K562 (cell line): ENCODE measurements around the gene NQO2. TPM values are rescaled to one million over a fixed set of nuclear protein-coding genes. Genes with fewer than 3 reads are reported as not detected.

Source experiments
- BRD9 ChIP-seq: fragments of 450-650 bp; IDR thresholded peaks from 2 replicates; pipeline ENCODE4 v1.6.1; 2018; ENCODE audit warnings: low read depth; ENCODE audit not compliant: partially characterized antibody
- DACH1 ChIP-seq: fragments of 450-650 bp; IDR thresholded peaks from 2 replicates; pipeline ENCODE4 v1.6.1; 2018; ENCODE audit not compliant: partially characterized antibody
- DNMT1 ChIP-seq: fragments of 450-650 bp; IDR thresholded peaks from 2 replicates; pipeline ENCODE4 v1.6.1; 2016; ENCODE audit warnings: antibody characterized with exemption, mild to moderate bottlenecking
- FOXK2 ChIP-seq, 2 experiments: fragments of 450-650 bp; IDR thresholded peaks in 1 of 2; conservative IDR thresholded peaks in 1 of 2; 2 replicates each; pipeline ENCODE4 v1.6.1; 2016; ENCODE audit warnings: low read depth in 2 of 2, mild to moderate bottlenecking in 1 of 2
- HNRNPH1 ChIP-seq: fragments of 200-400 bp; formaldehyde crosslinking; optimal IDR thresholded peaks from 2 replicates; pipeline ENCODE3; 2017; ENCODE audit warnings: low read depth, mild to moderate bottlenecking, low read length, moderate library complexity
- IRF2 ChIP-seq: sonication (generic); formaldehyde crosslinking; IDR thresholded peaks from 2 replicates; pipeline ENCODE4 v1.8.1; 2022; ENCODE audit warnings: mild to moderate bottlenecking, missing genetic modification reagents
- KDM4B ChIP-seq, 2 experiments: fragments of 450-650 bp in 1 of 2; sonication (generic) in 1 of 2; IDR thresholded peaks; 2 replicates each; pipeline ENCODE4 v1.6.1; 2016 to 2017; ENCODE audit warnings: borderline replicate concordance in 2 of 2, antibody characterized with exemption in 1 of 2, low read depth in 1 of 2, mild to moderate bottlenecking in 1 of 2
- POLR2G ChIP-seq: fragments of 200-400 bp; formaldehyde crosslinking; IDR thresholded peaks from 2 replicates; pipeline ENCODE4 v1.6.1; 2017; ENCODE audit warnings: low read depth, mild to moderate bottlenecking, antibody characterized with exemption, low read length, moderate library complexity
- RBM15 ChIP-seq: fragments of 200-400 bp; formaldehyde crosslinking; IDR thresholded peaks from 2 replicates; pipeline ENCODE4 v1.6.1; 2018; ENCODE audit warnings: mild to moderate bottlenecking, low read length, moderate library complexity; ENCODE audit not compliant: insufficient read depth
- TFAM ChIP-seq: fragments of 250-450 bp; sonication (Bioruptor Pico); conservative IDR thresholded peaks from 2 replicates; pipeline ENCODE4 v1.5.0; 2021; ENCODE audit warnings: mild to moderate bottlenecking, moderate library complexity
- USF2 ChIP-seq: sonication (generic); formaldehyde crosslinking; IDR thresholded peaks from 2 replicates; pipeline ENCODE4 v1.5.0; 2020; ENCODE audit warnings: missing genetic modification reagents
- ZNF140 ChIP-seq: fragments of 250-450 bp; sonication (Bioruptor Pico); IDR thresholded peaks from 2 replicates; pipeline ENCODE4 v1.8.0; 2021; ENCODE audit warnings: moderate library complexity, mild to moderate bottlenecking, inconsistent platforms
- ZNF212 ChIP-seq: fragments of 450-650 bp; formaldehyde crosslinking; IDR thresholded peaks from 2 replicates; pipeline ENCODE4 v1.4.0; 2020; ENCODE audit warnings: mild to moderate bottlenecking
- ZNF780A ChIP-seq: fragments of 250-450 bp; sonication (Bioruptor Pico); IDR thresholded peaks from 2 replicates; pipeline ENCODE4 v1.5.0; 2021; ENCODE audit warnings: mild to moderate bottlenecking
- polyA plus RNA-seq, 8 experiments: library from polyadenylated mRNA; depleted of rRNA in 4 of 8; stranded (reverse) in 5 of 8; unstranded in 3 of 8; fragments of >200 nt; fragmentation: Nextera tagmentation in 2 of 8; fragmentation: Illumina TruSeq in 1 of 8; extraction: Ambion mirVana in 2 of 8; extraction: Trizol in 1 of 8; gene quantifications; 2 replicates each; pipeline versions ENCODE4 v1.2.1 to v1.2.3, GENCODE V29; 2011 to 2014; ENCODE audit warnings: inconsistent platforms in 1 of 8, missing spikeins in 1 of 8
- total RNA-seq, 7 experiments: library from RNA; depleted of rRNA in 6 of 7; stranded (reverse); fragments of >200 nt in 6 of 7; fragmentation: Illumina TruSeq in 2 of 7; extraction: Trizol in 2 of 7; gene quantifications; 2 replicates each; pipeline versions ENCODE4 v1.2.1 to v1.2.3, GENCODE V29; 2011 to 2021; ENCODE audit warnings: low replicate concordance in 1 of 7
- TF ChIP-seq, protein P1 (sequence below): fragments of 450-650 bp; IDR thresholded peaks from 2 replicates; pipeline ENCODE4 v1.6.1; 2016; ENCODE audit warnings: mild to moderate bottlenecking, moderate library complexity

Gene NQO2
- total and polyA plus RNA-seq, 9 of the 15 experiments (the other 6 are each of a cell fraction or from before 2014, with no cell fraction given) = 54.6 to 214 (median 116) TPM

DNA sequence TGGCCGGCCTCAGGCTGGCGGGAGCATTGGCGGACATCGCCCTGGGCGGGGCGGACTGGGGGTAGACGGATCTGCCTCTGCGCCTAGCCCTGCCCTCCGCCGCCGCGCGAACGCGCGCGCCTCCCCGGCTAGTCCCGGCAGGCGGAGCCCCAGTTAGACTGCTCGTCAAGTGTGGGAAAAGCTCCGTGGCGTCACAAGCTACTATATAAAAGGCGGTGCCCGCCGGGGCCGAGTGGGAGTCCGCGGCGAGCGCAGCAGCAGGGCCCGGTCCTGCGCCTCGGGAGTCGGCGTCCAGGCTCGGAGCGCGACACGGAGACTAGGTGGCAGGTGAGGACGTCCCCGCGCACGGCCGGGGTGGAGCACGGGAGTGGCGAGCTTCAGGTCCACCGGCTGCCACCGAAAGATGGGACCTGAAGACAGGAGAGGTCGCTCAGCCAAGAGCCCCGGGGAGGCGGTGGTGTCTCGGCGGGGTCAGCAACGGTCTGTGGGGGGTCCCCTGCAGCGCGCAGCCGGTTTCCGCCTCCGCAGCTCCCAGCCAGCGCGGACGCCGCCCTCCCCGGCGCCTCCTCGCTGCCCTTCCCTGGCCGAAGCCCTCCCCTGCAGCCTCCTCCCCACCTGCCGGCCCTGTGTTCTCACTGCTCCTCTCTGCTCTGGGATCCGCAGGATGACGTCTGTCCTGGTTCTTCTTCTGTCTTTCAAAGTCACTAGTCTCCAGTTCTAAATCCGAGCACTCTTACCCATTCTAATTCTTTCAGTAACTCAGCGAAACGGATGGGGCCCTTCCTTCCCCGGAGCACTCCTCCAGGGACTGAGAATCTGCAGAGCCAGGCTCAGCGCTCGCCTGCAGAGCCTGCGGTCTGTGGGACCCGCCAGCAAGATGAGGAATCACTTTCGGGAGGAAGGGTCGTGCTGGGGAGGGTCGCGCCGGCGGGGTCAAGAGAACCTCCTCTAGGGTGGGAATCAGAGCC lies 64.3 kb downstream of the NQO2 start (continued):
- TF ChIP-seq DNMT1 = no peak
- no peak for TF ChIP-seq ZNF212 (CRISPR knock-in tag)
- TF ChIP-seq RBM15 = no peak
- no peak for TF ChIP-seq HNRNPH1
- TF ChIP-seq TFAM (CRISPR knock-in tag) = no peak
- no peak for TF ChIP-seq FOXK2 (conservative IDR thresholded peaks at IDR 0.05 in 1 of 2, IDR thresholded peaks at IDR 0.05 in 1 of 2; ENCODE audit: low read depth in 2 of 2)
- TF ChIP-seq, protein P1, sequence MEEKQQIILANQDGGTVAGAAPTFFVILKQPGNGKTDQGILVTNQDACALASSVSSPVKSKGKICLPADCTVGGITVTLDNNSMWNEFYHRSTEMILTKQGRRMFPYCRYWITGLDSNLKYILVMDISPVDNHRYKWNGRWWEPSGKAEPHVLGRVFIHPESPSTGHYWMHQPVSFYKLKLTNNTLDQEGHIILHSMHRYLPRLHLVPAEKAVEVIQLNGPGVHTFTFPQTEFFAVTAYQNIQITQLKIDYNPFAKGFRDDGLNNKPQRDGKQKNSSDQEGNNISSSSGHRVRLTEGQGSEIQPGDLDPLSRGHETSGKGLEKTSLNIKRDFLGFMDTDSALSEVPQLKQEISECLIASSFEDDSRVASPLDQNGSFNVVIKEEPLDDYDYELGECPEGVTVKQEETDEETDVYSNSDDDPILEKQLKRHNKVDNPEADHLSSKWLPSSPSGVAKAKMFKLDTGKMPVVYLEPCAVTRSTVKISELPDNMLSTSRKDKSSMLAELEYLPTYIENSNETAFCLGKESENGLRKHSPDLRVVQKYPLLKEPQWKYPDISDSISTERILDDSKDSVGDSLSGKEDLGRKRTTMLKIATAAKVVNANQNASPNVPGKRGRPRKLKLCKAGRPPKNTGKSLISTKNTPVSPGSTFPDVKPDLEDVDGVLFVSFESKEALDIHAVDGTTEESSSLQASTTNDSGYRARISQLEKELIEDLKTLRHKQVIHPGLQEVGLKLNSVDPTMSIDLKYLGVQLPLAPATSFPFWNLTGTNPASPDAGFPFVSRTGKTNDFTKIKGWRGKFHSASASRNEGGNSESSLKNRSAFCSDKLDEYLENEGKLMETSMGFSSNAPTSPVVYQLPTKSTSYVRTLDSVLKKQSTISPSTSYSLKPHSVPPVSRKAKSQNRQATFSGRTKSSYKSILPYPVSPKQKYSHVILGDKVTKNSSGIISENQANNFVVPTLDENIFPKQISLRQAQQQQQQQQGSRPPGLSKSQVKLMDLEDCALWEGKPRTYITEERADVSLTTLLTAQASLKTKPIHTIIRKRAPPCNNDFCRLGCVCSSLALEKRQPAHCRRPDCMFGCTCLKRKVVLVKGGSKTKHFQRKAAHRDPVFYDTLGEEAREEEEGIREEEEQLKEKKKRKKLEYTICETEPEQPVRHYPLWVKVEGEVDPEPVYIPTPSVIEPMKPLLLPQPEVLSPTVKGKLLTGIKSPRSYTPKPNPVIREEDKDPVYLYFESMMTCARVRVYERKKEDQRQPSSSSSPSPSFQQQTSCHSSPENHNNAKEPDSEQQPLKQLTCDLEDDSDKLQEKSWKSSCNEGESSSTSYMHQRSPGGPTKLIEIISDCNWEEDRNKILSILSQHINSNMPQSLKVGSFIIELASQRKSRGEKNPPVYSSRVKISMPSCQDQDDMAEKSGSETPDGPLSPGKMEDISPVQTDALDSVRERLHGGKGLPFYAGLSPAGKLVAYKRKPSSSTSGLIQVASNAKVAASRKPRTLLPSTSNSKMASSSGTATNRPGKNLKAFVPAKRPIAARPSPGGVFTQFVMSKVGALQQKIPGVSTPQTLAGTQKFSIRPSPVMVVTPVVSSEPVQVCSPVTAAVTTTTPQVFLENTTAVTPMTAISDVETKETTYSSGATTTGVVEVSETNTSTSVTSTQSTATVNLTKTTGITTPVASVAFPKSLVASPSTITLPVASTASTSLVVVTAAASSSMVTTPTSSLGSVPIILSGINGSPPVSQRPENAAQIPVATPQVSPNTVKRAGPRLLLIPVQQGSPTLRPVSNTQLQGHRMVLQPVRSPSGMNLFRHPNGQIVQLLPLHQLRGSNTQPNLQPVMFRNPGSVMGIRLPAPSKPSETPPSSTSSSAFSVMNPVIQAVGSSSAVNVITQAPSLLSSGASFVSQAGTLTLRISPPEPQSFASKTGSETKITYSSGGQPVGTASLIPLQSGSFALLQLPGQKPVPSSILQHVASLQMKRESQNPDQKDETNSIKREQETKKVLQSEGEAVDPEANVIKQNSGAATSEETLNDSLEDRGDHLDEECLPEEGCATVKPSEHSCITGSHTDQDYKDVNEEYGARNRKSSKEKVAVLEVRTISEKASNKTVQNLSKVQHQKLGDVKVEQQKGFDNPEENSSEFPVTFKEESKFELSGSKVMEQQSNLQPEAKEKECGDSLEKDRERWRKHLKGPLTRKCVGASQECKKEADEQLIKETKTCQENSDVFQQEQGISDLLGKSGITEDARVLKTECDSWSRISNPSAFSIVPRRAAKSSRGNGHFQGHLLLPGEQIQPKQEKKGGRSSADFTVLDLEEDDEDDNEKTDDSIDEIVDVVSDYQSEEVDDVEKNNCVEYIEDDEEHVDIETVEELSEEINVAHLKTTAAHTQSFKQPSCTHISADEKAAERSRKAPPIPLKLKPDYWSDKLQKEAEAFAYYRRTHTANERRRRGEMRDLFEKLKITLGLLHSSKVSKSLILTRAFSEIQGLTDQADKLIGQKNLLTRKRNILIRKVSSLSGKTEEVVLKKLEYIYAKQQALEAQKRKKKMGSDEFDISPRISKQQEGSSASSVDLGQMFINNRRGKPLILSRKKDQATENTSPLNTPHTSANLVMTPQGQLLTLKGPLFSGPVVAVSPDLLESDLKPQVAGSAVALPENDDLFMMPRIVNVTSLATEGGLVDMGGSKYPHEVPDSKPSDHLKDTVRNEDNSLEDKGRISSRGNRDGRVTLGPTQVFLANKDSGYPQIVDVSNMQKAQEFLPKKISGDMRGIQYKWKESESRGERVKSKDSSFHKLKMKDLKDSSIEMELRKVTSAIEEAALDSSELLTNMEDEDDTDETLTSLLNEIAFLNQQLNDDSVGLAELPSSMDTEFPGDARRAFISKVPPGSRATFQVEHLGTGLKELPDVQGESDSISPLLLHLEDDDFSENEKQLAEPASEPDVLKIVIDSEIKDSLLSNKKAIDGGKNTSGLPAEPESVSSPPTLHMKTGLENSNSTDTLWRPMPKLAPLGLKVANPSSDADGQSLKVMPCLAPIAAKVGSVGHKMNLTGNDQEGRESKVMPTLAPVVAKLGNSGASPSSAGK = peak; percentile 76
- TF ChIP-seq DACH1 = no peak
- TF ChIP-seq BRD9 = no peak
- peak in 1 of 2 experiments; percentile 25; a peak in 2 of 4 replicates for TF ChIP-seq KDM4B (IDR thresholded peaks at IDR 0.05; ENCODE audit: borderline replicate concordance in 2 of 2, low read depth in 1 of 2)
- peak; percentile 97 for TF ChIP-seq POLR2G
- TF ChIP-seq ZNF780A (CRISPR knock-in tag) = no peak
- no peak for TF ChIP-seq IRF2 (CRISPR knock-in tag)
- TF ChIP-seq ZNF140 = no peak
- TF ChIP-seq USF2 (CRISPR knock-in tag) = no peak
